Measurements from ENCODE around the gene HS6ST3.

GRCh38 chr13:96052656-96053002 lies 37.3 kb upstream of the HS6ST3 start:
- TF ChIP-seq CTCF (IDR thresholded peaks at IDR 0.05) (no peak), E2F1 (CRISPR knock-in tag; IDR thresholded peaks at IDR 0.05) (no peak), ZBTB21 (CRISPR knock-in tag; IDR thresholded peaks at IDR 0.05; ENCODE audit: borderline replicate concordance) (no peak)

All from WTC11 (cell line).